ENCODE results near the gene KCNAB3.

The KCNAB3 gene

DNA sequence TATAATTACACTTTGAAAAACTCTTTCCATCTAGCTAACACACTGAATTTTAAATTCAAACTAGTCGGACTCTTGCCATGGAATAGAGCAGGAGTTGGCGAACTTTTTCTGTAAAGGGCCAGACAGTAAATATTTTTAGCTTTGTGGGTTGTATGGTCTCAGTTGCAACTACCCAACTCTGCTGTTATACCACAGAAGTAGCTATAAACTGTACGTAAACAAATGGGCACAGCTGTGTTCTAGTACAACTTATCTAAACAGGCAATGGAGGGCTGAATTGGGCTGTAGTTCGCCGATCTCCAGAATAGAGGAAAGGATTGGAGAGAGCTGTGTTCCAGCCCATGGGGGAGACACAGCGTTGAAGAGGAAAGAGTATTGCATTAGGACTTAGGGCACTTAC, 11.1 kb upstream of the KCNAB3 start:
- FAIRE-seq, result no peak
- no peak for DNase-seq (ENCODE audit: low spot score)

DNA sequence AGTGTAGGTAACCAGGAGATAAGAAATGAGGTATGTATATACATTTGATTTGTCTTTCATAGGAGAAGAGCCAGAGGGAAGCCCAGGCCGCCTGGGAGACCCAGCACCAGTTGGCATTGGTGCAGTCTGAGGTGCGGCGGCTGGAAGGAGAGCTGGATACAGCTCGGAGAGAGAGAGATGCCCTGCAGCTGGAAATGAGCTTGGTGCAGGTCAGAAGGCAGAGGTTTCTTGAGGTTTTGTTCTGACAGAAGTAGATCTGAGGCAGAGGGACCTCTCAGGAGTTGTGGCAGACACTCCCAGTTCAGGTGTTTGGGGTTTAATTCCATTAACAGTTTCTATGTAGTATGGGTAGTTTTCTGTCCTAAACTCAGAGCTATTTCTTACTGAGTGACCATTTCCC, 10.4 kb upstream of the KCNAB3 start:
- no peak for FAIRE-seq
- DNase-seq (ENCODE audit: low spot score), result no peak

- FAIRE-seq, result no peak
- no peak for DNase-seq (ENCODE audit: low spot score)
These were observed 6.2 kb upstream of the KCNAB3 start for GRCh38 chr17:7935859-7936258.

GRCh38 chr17:7932949-7933348, 3.3 kb upstream of the KCNAB3 start:
- DNase-seq (ENCODE audit: low spot score) (peak; percentile 49), FAIRE-seq (no peak)

DNA sequence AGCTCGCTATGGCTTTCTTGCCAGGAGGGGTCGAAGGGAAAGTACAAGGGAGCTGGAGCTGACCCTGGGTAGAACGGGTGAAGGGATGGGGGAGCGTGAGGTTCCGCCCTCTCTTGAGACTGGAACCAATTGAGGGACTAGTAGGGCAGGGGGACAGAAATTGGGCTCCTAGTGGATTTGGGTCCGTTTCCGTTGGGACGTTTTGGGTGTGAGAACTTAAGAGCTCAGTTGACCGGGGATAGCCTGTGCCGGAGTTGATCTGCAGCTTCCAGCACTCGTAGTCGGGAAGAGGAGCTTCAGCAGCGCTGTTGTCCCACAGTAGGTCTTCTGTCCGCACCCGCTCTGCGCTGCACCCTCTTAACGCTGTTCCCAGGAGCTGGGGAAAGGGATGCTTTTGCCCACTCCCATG, 2.8 kb upstream of the KCNAB3 start:
- FAIRE-seq, result no peak
- peak; percentile 34 for DNase-seq (ENCODE audit: low spot score)

DNA sequence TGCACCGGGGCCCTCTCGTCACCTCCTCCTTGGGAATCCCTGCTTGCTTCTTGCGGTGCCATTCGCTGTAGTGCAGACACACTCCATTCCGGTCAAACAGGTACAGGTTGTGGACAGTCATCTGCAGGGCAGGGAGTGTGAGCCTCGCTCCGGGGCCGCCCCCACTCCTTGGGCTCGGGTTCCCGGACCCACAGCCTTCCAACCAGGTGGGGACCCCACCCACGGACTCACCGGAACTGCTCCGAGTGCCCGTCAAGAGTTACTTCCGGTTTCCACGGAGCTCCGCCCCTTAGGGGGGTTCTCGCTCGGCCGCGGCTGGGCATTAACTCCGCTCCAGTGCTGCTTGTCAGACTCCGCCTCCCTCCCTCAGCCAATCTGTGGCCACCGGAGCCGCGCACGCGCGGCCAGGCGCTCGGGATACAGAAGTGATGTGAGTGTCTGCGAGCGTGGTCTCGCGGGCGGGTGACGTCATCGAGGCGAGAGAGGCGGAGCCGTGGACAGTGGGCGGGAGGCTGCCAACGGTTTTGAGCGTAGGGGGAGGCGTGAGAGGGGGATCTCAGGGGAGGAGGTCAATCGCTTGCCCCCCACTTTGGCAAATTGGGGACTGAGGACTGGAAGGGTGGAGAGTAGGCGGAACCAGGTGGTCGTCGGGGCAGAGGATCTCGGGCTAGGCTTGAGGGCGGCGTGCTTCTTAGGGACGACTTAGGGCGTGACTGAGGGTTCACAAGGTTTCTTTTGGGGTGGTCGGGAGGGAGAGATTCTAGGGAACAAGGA, 2.2 kb upstream of the KCNAB3 start, which contains the start of the genes CNTROB and TRAPPC1:
Gene CNTROB, plus strand, starts transcription at position 498 of the 774 bp plus-strand sequence. CDS start 874 bp downstream, outside the sequence.
Gene TRAPPC1, minus strand, starts transcription at position 238 of the 774 bp plus-strand sequence. Its CDS starts 117 bp downstream, at position 121.
- peak; percentile 98 for DNase-seq (ENCODE audit: low spot score)
- peak; percentile 9 for FAIRE-seq

DNA sequence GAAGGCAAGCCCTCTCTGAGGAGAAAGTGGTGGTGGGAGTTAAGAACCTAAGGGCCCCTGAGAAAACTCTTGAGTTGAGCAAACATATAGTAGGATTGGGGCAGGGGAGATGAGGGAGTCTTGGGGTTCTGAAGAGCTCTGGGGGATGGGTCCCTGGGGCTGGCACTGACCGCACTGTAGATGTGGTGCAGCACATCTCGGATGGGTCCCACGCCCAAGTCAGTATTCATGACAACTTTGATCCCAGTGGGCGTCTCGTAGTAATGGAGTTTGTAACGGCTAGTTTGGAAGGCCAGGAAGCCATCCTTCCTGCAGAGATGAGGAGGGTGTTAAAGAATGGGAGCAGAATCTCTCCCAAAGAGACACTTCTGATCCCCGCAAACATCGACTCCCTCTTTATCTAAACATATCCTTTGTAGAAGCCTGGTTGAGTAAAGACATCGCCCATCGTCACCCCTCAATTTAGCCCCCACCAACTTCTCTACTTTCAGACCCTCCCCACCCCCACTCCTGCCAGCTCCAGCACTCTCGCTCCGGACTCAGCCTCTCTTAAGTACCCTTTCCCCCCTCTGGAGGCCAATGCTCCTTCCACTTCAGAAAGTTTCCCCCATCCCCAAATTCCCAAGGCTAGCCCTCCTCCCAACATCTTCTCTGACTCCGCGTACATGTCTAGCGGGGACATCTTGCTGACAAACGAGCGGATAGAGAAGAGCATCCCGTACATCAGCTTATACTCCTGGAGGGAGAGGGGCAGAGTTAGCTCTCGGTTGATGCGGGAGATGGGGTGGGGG, 1.4 kb upstream of the KCNAB3 start:
- DNase-seq (ENCODE audit: low spot score) (no peak), FAIRE-seq (no peak)

GRCh38 chr17:7927596-7927995, 2.1 kb downstream of the KCNAB3 start:
- FAIRE-seq, result no peak
- DNase-seq (ENCODE audit: low spot score), result no peak

DNA sequence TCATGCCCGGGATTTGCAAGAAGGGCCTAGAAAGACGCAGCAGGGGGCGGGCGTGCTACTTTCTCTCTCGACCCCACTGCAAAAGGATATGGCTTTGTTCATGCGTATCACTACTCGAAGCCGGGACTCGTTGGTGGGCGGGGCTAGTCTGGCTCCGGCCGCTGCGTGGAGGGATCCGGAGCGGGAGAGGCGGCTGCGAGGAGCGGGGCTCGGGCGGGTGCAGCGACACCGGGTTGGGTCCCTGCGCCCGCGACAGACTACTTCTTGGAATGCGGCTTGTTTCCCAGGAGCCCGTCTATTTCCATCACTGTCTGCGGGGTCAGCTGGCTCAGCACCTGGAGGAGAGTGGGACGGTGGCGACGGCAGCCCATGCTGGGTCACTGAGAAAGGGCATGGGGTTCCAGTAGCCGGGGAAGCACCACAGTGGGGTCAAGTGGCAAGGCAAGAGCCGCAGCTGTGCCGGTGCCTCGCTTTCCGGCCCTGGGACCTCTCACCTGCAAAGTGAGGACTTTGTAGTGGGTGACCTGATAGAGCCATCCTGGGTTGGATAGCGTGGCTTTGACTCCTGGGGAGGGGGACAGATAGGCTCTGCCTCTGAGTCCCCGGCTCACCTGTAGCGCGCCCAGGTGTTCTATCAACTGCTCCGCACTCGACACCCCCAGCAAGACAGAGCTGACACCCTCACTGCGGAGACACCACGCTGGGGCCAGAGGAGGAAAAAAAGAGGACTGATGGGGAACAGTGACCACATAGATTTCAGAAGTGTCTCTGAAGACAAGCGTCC, 6.6 kb downstream of the KCNAB3 start:
- no peak for FAIRE-seq

GRCh38 chr17:7922269-7922844, 7.3 kb downstream of the KCNAB3 start:
- DNase-seq (ENCODE audit: low spot score) (no peak), FAIRE-seq (no peak)

More for the DNA sequence above, 6.6 kb downstream of the KCNAB3 start:
- no peak for DNase-seq (ENCODE audit: low spot score)

DNA sequence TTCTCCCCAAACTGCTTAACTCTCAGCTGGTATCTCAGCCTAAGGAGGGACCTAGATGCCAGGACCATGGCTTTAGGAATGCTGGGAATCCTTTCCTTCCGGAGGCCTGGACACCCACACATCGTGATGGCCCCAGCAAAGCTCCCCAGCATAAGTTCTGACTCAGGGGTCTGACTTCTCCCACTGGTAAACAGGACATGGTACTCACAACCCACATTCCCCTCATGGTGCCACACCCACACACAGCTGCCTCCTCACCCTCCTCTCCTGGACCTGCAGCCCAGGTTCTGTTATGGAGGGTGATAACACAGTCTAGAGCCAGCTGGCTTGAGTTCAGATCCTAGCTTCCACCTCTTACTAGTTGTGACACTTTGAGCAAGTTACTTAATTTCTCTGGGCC, 12.8 kb downstream of the KCNAB3 start:
- peak; percentile 9 for DNase-seq (ENCODE audit: low spot score)
- no peak for FAIRE-seq

GRCh38 chr17:7916385-7916682, 13.3 kb downstream of the KCNAB3 start:
- DNase-seq (ENCODE audit: low spot score) (no peak), FAIRE-seq (no peak)

- FAIRE-seq (peak; percentile 79), DNase-seq (ENCODE audit: low spot score) (peak; percentile 81)
These were observed 13.9 kb downstream of the KCNAB3 start, which contains the start of gene RNF227 for GRCh38 chr17:7915611-7916384. TSS of gene RNF227 (minus strand) at chr17:7916289. CDS start at chr17:7916195, 94 bp downstream.

- FAIRE-seq (no peak), DNase-seq (ENCODE audit: low spot score) (no peak)
These were observed 14.5 kb downstream of the KCNAB3 start for GRCh38 chr17:7915179-7915610.

GRCh38 chr17:7912927-7913524, 16.6 kb downstream of the KCNAB3 start:
- FAIRE-seq (no peak), DNase-seq (ENCODE audit: low spot score) (peak; percentile 50)

DNA sequence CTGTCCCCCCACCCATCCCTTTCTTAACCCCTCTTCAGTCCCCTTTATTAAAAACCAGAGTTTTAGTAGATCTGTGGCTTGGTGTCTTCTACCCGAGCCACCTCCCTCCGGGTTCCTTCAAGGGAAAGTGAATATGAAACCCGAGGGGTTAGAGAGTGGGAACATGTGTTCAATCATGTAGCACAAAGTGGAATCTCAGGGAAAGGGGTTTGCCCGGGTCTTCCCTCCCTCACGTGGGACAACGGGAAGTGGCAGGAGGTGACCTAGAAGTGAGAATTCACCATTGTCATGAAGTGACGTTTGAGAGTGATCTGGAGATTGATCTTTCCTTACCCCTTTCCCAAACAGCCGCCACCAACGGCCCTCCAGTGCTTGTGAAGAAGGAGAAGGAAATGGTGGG, 18.5 kb downstream of the KCNAB3 start:
- no peak for DNase-seq (ENCODE audit: low spot score)
- FAIRE-seq, result no peak

GRCh38 chr17:7910711-7911110, 18.9 kb downstream of the KCNAB3 start:
- FAIRE-seq (no peak), DNase-seq (ENCODE audit: low spot score) (no peak)

DNA sequence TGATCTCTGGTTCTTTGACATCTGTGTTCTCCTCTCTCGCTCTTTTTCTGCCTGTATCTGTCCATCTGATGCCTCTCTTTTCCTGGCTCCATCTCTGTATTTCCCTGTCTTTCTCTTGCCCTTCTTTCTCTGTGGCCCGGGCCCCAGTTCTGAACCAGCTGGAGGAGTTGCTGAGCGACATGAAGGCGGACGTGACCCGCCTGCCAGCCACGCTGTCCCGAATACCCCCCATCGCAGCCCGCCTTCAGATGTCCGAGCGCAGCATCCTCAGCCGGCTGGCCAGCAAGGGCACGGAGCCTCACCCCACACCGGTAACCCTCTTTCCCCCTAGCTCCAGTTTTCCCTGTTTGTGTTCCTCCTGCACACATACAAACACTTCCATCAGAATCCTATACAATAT, 19.4 kb downstream of the KCNAB3 start:
- DNase-seq (ENCODE audit: low spot score) (no peak), FAIRE-seq (no peak)

- DNase-seq (ENCODE audit: low spot score) (no peak), FAIRE-seq (no peak)
These were observed 20.6 kb downstream of the KCNAB3 start for GRCh38 chr17:7909089-7909488.
